BJ (cell line): Measurements from ENCODE around the gene CCDC86. TPM values are rescaled to one million over a fixed set of nuclear protein-coding genes. Genes with fewer than 3 reads are reported as not detected.
A peak's percentile ranks its signal among the peaks of the same experiment; 100 is the strongest.

ENCODE experiments used
- CTCF ChIA-PET: fragments of 350-600 bp; formaldehyde crosslinking; extraction: SDS; loops from one replicate; lab custom pipeline; 2021; ENCODE audit warnings: antibody characterized with exemption, inconsistent platforms; lab: Yijun Ruan, JAX
- POLR2A ChIA-PET: fragments of 300-600 bp; sonication (Branson Sonifier 250); formaldehyde crosslinking; extraction: SDS; loops from one replicate; lab custom pipeline; 2021; ENCODE audit warnings: antibody characterized with exemption; lab: Charles Lee
- DNase-seq: peaks from one replicate; pipeline ENCODE4 v3.0.0-alpha.2; 2011; ENCODE audit warnings: low read depth
- H3K27me3 ChIP-seq: 2 replicates; pipeline ENCODE4 v1.6.0; 2011; ENCODE audit warnings: low read length; ENCODE audit not compliant: control insufficient read depth, insufficient read depth
- H3K36me3 ChIP-seq: 2 replicates; pipeline ENCODE4 v1.5.1; 2011; ENCODE audit warnings: low read length; ENCODE audit not compliant: control insufficient read depth, insufficient read depth
- H3K4me3 ChIP-seq: 2 replicates; pipeline ENCODE4 v1.5.1; 2011; ENCODE audit warnings: low read depth, mild to moderate bottlenecking, control low read depth, low read length
- polyA plus RNA-seq: library from polyadenylated mRNA; depleted of rRNA; stranded (reverse); fragments of >200 nt; gene quantifications from 2 replicates; pipeline ENCODE4 v1.2.3, GENCODE V29; 2011
- TF ChIP-seq, protein P1 (sequence below): IDR thresholded peaks from 2 replicates; pipeline ENCODE4 v1.5.1; 2011; ENCODE audit warnings: low read depth, mild to moderate bottlenecking, control low read depth, inconsistent platforms, low read length, moderate library complexity; ENCODE audit not compliant: insufficient read depth

Gene CCDC86
- polyA plus RNA-seq, 1 experiment, result 21.2 TPM

DNA sequence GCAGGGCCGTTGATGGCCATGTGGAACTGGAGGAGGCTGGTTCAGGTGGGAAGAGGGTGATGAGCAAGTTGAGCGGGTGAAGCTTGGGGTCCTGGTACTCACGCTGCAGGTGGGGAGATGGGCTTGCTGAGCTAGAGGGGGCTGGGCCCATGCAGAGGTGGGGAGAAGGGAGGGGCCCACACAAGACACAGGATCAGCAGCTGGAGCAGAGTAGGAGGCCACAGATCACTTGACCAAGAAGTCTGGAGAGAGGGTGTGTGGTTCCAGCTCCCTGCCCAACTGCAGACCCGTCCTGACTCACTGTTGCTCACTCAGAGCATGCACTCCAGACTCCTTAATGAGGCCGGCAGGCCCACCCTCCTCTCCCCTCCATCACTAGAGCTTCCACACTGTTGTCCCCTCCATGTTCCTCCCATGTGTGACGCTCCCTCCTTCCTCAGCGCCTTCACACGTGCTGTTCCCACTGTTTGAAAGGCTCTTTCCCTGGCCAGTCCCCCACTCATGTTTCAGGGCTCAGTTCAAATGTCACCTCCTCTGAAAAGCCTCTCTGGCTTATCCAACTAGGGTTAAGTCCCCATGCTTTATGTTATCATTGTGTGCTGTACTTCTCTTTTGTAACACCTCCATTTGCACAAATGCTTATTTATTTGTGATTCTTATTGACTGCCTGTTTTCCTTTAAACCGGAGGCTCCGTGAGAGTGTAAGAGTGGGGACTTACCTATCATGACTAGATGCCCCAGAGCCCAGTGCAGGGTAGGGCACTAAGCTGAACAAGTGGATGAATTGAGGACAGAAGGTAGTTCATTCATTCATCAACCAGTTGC is 2.3 kb downstream of the CCDC86 start:
- DNase-seq, result no peak
- CTCF ChIA-PET, result interaction anchor here (1.1 to 29.2 kb wide), 3 partner anchors 13 to 49 kb away, joined by 3 to 716 read pairs (median 4); partner anchors contain the start of gene PRPF19
- peak overlapping the region; percentile 16; the same call in 1 of the 2 replicates for H3K4me3 ChIP-seq
- TF ChIP-seq, protein P1, sequence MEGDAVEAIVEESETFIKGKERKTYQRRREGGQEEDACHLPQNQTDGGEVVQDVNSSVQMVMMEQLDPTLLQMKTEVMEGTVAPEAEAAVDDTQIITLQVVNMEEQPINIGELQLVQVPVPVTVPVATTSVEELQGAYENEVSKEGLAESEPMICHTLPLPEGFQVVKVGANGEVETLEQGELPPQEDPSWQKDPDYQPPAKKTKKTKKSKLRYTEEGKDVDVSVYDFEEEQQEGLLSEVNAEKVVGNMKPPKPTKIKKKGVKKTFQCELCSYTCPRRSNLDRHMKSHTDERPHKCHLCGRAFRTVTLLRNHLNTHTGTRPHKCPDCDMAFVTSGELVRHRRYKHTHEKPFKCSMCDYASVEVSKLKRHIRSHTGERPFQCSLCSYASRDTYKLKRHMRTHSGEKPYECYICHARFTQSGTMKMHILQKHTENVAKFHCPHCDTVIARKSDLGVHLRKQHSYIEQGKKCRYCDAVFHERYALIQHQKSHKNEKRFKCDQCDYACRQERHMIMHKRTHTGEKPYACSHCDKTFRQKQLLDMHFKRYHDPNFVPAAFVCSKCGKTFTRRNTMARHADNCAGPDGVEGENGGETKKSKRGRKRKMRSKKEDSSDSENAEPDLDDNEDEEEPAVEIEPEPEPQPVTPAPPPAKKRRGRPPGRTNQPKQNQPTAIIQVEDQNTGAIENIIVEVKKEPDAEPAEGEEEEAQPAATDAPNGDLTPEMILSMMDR, result no peak
- H3K36me3 ChIP-seq, result peaks cover 6% of the 10 kb centered on the region
- no peaks in the 10 kb centered on the region for H3K27me3 ChIP-seq
- POLR2A ChIA-PET, result no interaction called here

DNA sequence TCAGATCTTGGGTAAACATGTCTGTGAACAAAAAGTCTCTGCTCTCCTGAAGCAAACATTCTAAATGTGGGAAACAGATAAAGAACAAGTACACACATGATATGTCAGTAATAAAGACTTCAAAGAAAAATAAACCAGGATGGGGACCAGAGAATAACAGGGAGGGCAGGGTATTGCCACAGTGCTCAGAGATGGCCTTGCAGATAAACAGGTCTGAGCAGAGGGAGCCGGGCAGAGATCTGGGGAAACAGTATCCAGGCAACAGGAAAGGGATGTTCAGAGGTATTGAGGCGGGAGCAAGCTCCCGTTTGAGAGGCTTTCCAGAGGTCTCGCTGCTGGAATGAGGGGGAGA is 2.9 kb downstream of the CCDC86 start:
- peaks cover 9% of the 10 kb centered on the region for H3K36me3 ChIP-seq
- TF ChIP-seq, protein P1, result no peak
- ChIA-PET CTCF (interaction anchor here (1.3 to 29.2 kb wide), 2 partner anchors 14 to 49 kb away, joined by 4 to 716 read pairs; partner anchors contain the start of gene PRPF19), POLR2A (no interaction called here)
- H3K4me3 ChIP-seq, result no peak overlapping the region
- H3K27me3 ChIP-seq, result no peaks in the 10 kb centered on the region
- no peak for DNase-seq

DNA sequence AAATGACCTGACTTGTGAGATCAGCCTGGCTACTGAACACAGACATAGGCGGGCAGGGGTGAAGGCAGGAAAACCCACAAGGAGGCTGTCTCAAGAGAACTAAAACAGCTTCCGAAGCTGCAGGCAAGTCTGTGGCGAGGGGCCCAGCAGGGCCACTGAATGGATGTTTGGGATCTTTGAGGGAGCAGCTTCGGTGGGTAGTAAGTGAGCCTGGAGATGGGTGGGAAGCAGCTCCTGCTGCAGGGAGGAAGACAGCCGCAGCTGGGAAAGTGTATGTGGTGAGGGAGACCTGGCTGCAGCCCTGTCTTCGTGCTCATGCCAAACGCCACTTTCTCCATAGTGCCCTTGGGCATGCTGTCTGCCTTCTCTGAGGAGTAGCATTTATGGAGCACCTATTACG is 3.4 kb downstream of the CCDC86 start:
- no peak overlapping the region for H3K4me3 ChIP-seq
- POLR2A ChIA-PET, result no interaction called here
- H3K27me3 ChIP-seq, result no peaks in the 10 kb centered on the region
- DNase-seq, result no peak
- peaks cover 11% of the 10 kb centered on the region for H3K36me3 ChIP-seq
- CTCF ChIA-PET, result interaction anchor here (1.3 to 29.2 kb wide), 2 partner anchors 15 to 48 kb away, joined by 4 to 716 read pairs; partner anchors contain the start of gene PRPF19
- TF ChIP-seq, protein P1, result no peak

DNA sequence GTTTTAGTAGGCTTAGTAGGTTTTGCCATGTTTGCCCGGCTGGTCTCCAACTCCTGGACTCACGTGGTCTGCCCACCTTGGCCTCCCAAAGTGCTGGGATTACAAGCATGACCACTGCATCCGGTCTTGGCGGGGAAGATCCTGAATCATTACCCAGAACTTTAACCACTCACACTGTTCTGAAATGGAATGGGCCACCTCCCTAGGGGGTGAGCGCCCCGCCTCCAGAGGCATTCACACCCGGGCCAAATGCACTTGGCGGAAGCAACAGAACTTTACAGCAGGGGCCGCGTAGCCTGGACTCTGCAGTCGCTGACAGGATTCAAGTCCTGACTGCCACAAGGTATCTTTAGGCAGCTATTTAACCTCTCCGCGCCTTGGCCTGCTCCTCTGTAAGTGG is 5.4 kb downstream of the CCDC86 start:
- no peak for DNase-seq
- POLR2A ChIA-PET, result no interaction called here
- TF ChIP-seq, protein P1, result no peak
- Histone ChIP-seq H3K36me3 (peaks cover 20% of the 10 kb centered on the region), H3K27me3 (no peaks in the 10 kb centered on the region), H3K4me3 (no peak overlapping the region)
- CTCF ChIA-PET, result interaction anchor here (29.2 kb wide), 1 partner anchor 46 kb away, joined by 716 read pairs; the partner anchor contains the start of gene PRPF19

DNA sequence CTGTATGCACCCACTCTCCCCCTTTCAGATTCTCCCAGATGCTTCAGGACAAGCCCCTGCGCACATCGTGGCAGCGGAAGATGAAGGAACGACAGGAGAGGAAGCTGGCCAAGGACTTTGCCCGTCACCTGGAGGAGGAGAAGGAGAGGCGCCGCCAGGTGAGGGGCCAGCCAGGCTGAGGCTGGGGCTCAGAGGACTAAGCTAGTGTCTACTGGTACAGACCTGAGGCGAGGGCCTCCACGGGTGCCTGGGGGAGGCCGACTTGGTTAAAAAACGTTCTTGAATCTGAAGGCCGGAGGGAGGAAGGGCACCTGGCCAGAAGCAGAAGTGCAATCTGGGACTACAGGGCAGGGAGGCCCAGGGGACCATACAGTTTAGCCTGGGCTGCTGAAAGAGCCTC is 6.0 kb downstream of the CCDC86 start:
- H3K36me3 ChIP-seq, result peaks cover 20% of the 10 kb centered on the region
- CTCF ChIA-PET, result interaction anchor here (2.3 kb wide), 1 partner anchor 17 kb away, joined by 6 read pairs; no protein-coding TSS in a partner anchor
- TF ChIP-seq, protein P1, result no peak
- H3K27me3 ChIP-seq, result no peaks in the 10 kb centered on the region
- H3K4me3 ChIP-seq, result no peak overlapping the region
- POLR2A ChIA-PET, result no interaction called here
- no peak for DNase-seq
